Muscle of arm (tissue), 12 donors: ENCODE results near the gene CC2D1B. TPM values are rescaled to one million over a fixed set of nuclear protein-coding genes. Genes with fewer than 3 reads are reported as not detected.

Experiments used
- DNase-seq: peaks from one replicate; pipeline ENCODE4 v3.0.0-alpha.2; 2013
- polyA plus RNA-seq, 12 donors: library from polyadenylated mRNA; unstranded; fragments of 120-200 nt; gene quantifications; one replicate each; pipeline ENCODE4 v1.2.1, GENCODE V29; 2013; ENCODE audit not compliant: insufficient read length in 12 of 12

The CC2D1B gene
- polyA plus RNA-seq, 12 donors, result 16.9 to 31.8 (median 24.3) TPM; not detected in 1

DNA sequence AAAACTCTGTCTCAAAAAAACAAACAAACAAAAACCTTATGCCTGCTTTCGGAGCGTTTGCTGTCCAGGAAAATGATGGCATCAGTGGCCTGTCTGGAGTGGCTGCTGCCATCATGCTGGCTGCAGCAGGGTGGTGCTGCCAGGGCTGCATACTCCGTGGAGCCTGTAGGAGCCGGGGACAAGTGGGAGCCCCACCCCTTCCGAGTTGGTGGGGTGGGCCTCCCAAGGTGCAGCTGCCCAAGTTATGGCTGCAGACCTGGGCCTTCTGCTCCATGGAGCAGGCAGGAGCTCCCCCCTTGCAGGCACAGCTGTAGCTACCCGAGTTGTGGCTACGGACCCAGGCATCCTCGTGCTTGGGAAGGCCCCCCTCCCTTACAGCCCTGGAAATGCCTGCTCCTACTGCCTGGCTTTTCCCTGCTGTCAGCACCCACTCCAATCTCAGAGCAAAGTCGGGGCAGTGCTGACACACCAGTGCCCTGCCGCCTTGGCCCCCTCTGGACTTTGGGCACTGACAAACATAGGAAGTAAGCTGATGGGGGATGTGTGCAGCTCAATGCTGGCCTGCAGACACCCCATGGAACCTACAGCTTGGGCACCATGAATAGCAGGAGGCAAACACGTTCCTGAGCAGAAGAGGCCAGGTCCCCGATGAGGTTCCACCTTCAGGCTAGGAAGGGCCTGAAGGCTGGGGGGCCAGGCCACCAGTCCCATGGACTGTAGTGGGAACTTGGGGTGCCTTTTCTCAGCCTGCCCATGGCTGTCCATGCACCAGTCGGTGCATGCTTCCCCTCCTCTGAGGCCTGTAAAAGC, 60.4 kb downstream of the CC2D1B start:
- no peak for DNase-seq

Other genes with a start within 250 kb of the CC2D1B start
- 10 to 100 TPM in 11 of 12 donors, not detected in 1; 13.7 to 25.5 (median 23.2) TPM for gene ZFYVE9, start 224.1 kb downstream of the CC2D1B start, polyA plus RNA-seq
- 1 to 10 TPM in 10 of 12 donors, not detected in 2; 2.1 to 5.0 (median 3.3) TPM for gene ORC1, start 38.2 kb upstream of the CC2D1B start, polyA plus RNA-seq
- gene PRPF38A, start 38.4 kb upstream of the CC2D1B start, polyA plus RNA-seq, result 10 to 100 TPM in 11 of 12 donors, not detected in 1; 41.1 to 64.0 (median 47.4) TPM
- 100 to 1,000 TPM in 4 of 12 donors, 10 to 100 TPM in 7, not detected in 1; 56.8 to 127 (median 91.5) TPM for gene TUT4, start 186.9 kb upstream of the CC2D1B start, polyA plus RNA-seq
- 100 to 1,000 TPM in 11 of 12 donors, not detected in 1; 112 to 157 (median 137) TPM for gene GPX7, start 236.2 kb upstream of the CC2D1B start, polyA plus RNA-seq